Stomach (tissue), 9 donors: ENCODE measurements around the gene PRODH2. TPM values are rescaled to one million over a fixed set of nuclear protein-coding genes. Genes with fewer than 3 reads are reported as not detected.

Source experiments
- DNase-seq, 2 donors: peaks; one replicate each; pipeline versions ENCODE4 v3.0.0 to v3.0.0-alpha.2; 2013 to 2019
- H3K27ac ChIP-seq, 5 donors: fragments of 200-600 bp in 4 of 5; sonication (generic) in 4 of 5; one replicate each; pipeline ENCODE4 v1.5.1; 2013 to 2019; ENCODE audit warnings: mild to moderate bottlenecking in 1 of 5, moderate library complexity in 1 of 5
- H3K27me3 ChIP-seq, 3 donors: fragments of 200-600 bp; sonication (generic); one replicate each; pipeline ENCODE4 v1.5.1; 2017 to 2019; ENCODE audit warnings: mixed run types in 1 of 3
- H3K36me3 ChIP-seq, 4 donors: fragments of 200-600 bp; sonication (generic); 1 replicate in 3 of 4; 2 replicates in 1 of 4; pipeline ENCODE4 v1.5.1; 2016 to 2019
- H3K4me1 ChIP-seq, 4 donors: fragments of 200-600 bp; sonication (generic); one replicate each; pipeline ENCODE4 v1.5.1; 2016 to 2019
- H3K4me3 ChIP-seq, 4 donors: fragments of 200-600 bp; sonication (generic) in 3 of 4; one replicate each; pipeline ENCODE4 v1.5.1; 2016 to 2019; ENCODE audit warnings: mild to moderate bottlenecking in 1 of 4
- H3K9me3 ChIP-seq, 4 donors: fragments of 200-600 bp; sonication (generic); one replicate each; pipeline ENCODE4 v1.5.1; 2016 to 2019
- CTCF ChIP-seq, 7 experiments: fragments of 450-650 bp in 4 of 7; fragments of 200-600 bp in 3 of 7; sonication (generic) in 3 of 7; IDR thresholded peaks; one replicate each; pipeline ENCODE4 v1.5.1; 2016 to 2019; ENCODE audit warnings: antibody characterized with exemption in 7 of 7, control low read depth in 2 of 7, mild to moderate bottlenecking in 1 of 7
- EP300 ChIP-seq: sonication (generic); formaldehyde crosslinking; IDR thresholded peaks from one replicate; pipeline ENCODE4 v1.6.1; 2017; ENCODE audit warnings: antibody characterized with exemption
- POLR2A ChIP-seq, 4 donors: fragments of 450-650 bp; IDR thresholded peaks; one replicate each; pipeline ENCODE4 v1.6.1; 2016; ENCODE audit warnings: antibody characterized with exemption in 4 of 4, control low read depth in 2 of 4, mild to moderate bottlenecking in 1 of 4, moderate library complexity in 1 of 4
- POLR2AphosphoS5 ChIP-seq, 3 donors: sonication (generic); formaldehyde crosslinking; IDR thresholded peaks; one replicate each; pipeline ENCODE4 v1.6.1; 2016; ENCODE audit warnings: antibody characterized with exemption in 3 of 3
- WGBS, 5 donors: extraction: QIAGEN DNeasy Blood & Tissue Kit in 3 of 5; methylation state at CpG; one replicate each; pipeline versions ENCODE4 v1.1.5 to v1.1.7; 2013 to 2018; 5-methylcytosine and 5-hydroxymethylcytosine counted together
- intact Hi-C: fragments of 100-400 bp; cut with DNase I; formaldehyde crosslinking; loops from one replicate; pipeline ENCODE4 v1.15.1; 2023; ENCODE audit warnings: low total_unique reads
- polyA plus RNA-seq, 3 donors: library from polyadenylated mRNA; stranded (reverse); fragments of 200-250 nt; gene quantifications; one replicate each; pipeline ENCODE4 v1.2.3, GENCODE V29; 2013
- total RNA-seq, 5 donors: library from RNA; depleted of rRNA; stranded (reverse); fragments of >200 nt; gene quantifications; one replicate each; pipeline versions ENCODE4 v1.1.0 to v1.2.3, GENCODE V29; 2014 to 2016
- donor health status: healthy with polysubstance abuse.
- donor health status: Bipolar disorder and iron deficiency.
- donor health status: healthy.

Gene PRODH2
- total and polyA plus RNA-seq, 8 donors = 0.23 TPM; not detected in 7

GRCh38 chr19:35832054-35832453 is 19.4 kb upstream of the PRODH2 start:
- Histone ChIP-seq H3K9me3 (no peaks in the 10 kb centered on the region), H3K27me3 (peaks cover 0 to 85% (median 26%) of the 10 kb centered on the region in 3 donors), H3K4me1 (no peaks in the 10 kb centered on the region), H3K27ac (no peak overlapping the region), H3K4me3 (no peak overlapping the region), H3K36me3 (no peaks in the 10 kb centered on the region)
- DNase-seq = no peak
- TF ChIP-seq POLR2AphosphoS5 (IDR thresholded peaks at IDR 0.05) (no peak), POLR2A (IDR thresholded peaks at IDR 0.05) (no peak), CTCF (IDR thresholded peaks at IDR 0.05) (no peak), EP300 (no peak)
- intact Hi-C loops = no loop called here
- 47 to 59% (median 52%) methylated on average over 4 of the region's 4 CpGs for WGBS, 5 donors

GRCh38 chr19:35830986-35831385 is 18.3 kb upstream of the PRODH2 start:
- H3K27ac ChIP-seq = no peak overlapping the region
- WGBS, 5 donors = 56 to 72% (median 67%) methylated on average over 8 to 18 of the region's 18 CpGs
- H3K27me3 ChIP-seq = peaks cover 0 to 88% (median 24%) of the 10 kb centered on the region in 3 donors
- no peak overlapping the region for H3K4me3 ChIP-seq
- DNase-seq = no peak
- H3K4me1 ChIP-seq = no peaks in the 10 kb centered on the region
- TF ChIP-seq POLR2A (IDR thresholded peaks at IDR 0.05) = no peak
- no peak for TF ChIP-seq POLR2AphosphoS5 (IDR thresholded peaks at IDR 0.05)
- no peak for TF ChIP-seq EP300
- no peak for TF ChIP-seq CTCF (IDR thresholded peaks at IDR 0.05)
- intact Hi-C loops = no loop called here
- H3K9me3 ChIP-seq = no peaks in the 10 kb centered on the region
- no peaks in the 10 kb centered on the region for H3K36me3 ChIP-seq

- H3K4me3 ChIP-seq = no peak overlapping the region
- peak; percentile 60 to 90 for DNase-seq
- no peak for TF ChIP-seq CTCF (IDR thresholded peaks at IDR 0.05)
- TF ChIP-seq POLR2A (IDR thresholded peaks at IDR 0.05) = no peak
- TF ChIP-seq EP300 = no peak
- no peak for TF ChIP-seq POLR2AphosphoS5 (IDR thresholded peaks at IDR 0.05)
- no peaks in the 10 kb centered on the region for H3K4me1 ChIP-seq
- no peak overlapping the region for H3K27ac ChIP-seq
- no peaks in the 10 kb centered on the region for H3K9me3 ChIP-seq
- WGBS, 5 donors = 9 to 18% (median 12%) methylated on average over 12 of the region's 12 CpGs
- peaks cover 0 to 85% (median 15%) of the 10 kb centered on the region in 3 donors for H3K27me3 ChIP-seq
- intact Hi-C loops = no loop called here
- no peaks in the 10 kb centered on the region for H3K36me3 ChIP-seq
Observed at GRCh38 chr19:35828692-35829301, 16.2 kb upstream of the PRODH2 start.

GRCh38 chr19:35824150-35824549 is 11.5 kb upstream of the PRODH2 start:
- TF ChIP-seq POLR2AphosphoS5 (IDR thresholded peaks at IDR 0.05) (no peak), CTCF (IDR thresholded peaks at IDR 0.05) (no peak), POLR2A (IDR thresholded peaks at IDR 0.05) (no peak), EP300 (no peak)
- Histone ChIP-seq H3K27ac (no peak overlapping the region), H3K27me3 (peaks cover 0 to 71% (median 8%) of the 10 kb centered on the region in 3 donors), H3K36me3 (no peaks in the 10 kb centered on the region), H3K9me3 (no peaks in the 10 kb centered on the region), H3K4me1 (peaks cover 0 to 6% (median 0%) of the 10 kb centered on the region in 4 donors), H3K4me3 (no peak overlapping the region)
- 77 to 89% (median 78%) methylated on average over 5 of the region's 5 CpGs for WGBS, 5 donors
- intact Hi-C loops = no loop called here
- DNase-seq = no peak
